GM18870 (cell line): Measurements from ENCODE around the gene LENG9.
A peak's percentile ranks its signal among the peaks of the same experiment; 100 is the strongest.
"Not testable (repeated sequence)": the region's sequence is repeated elsewhere in the genome, so short reads cannot be mapped to it uniquely, and the experiment has no call there.

Source experiments
- ATAC-seq: cut with Tn5 transposase; IDR thresholded peaks from one replicate; pipeline ENCODE4 v1.9.1; 2021; ENCODE audit warnings: moderate library complexity; ENCODE audit not compliant: unreplicated experiment

The LENG9 gene

GRCh38 chr19:54480051-54480450 lies 16.5 kb upstream of the LENG9 start:
- ATAC-seq = no peak

- no peak for ATAC-seq
Observed at GRCh38 chr19:54478677-54479266, 15.2 kb upstream of the LENG9 start.

GRCh38 chr19:54477650-54478049 lies 14.1 kb upstream of the LENG9 start:
- no peak for ATAC-seq

GRCh38 chr19:54475706-54476105 lies 12.1 kb upstream of the LENG9 start:
- ATAC-seq = no peak

GRCh38 chr19:54473892-54474372 lies 10.4 kb upstream of the LENG9 start:
- no peak for ATAC-seq

GRCh38 chr19:54473071-54473891 lies 9.7 kb upstream of the LENG9 start, which contains the start of gene CDC42EP5:
CDC42EP5 (minus strand) TSS chr19:54473296; CDS start chr19:54465547, 7,749 bp downstream.
- no peak for ATAC-seq

GRCh38 chr19:54470991-54471782 lies 7.6 kb upstream of the LENG9 start:
- ATAC-seq = no peak

GRCh38 chr19:54470276-54470887 lies 6.8 kb upstream of the LENG9 start:
- ATAC-seq = no peak

- no peak for ATAC-seq
Observed at GRCh38 chr19:54469496-54469934, 5.9 kb upstream of the LENG9 start.

GRCh38 chr19:54466110-54466480 lies 2.5 kb upstream of the LENG9 start:
- ATAC-seq = not testable (repeated sequence)

GRCh38 chr19:54465426-54466109 lies 2.0 kb upstream of the LENG9 start:
- no peak for ATAC-seq

- ATAC-seq = peak; percentile 25
Observed at GRCh38 chr19:54464630-54465425, 1.2 kb upstream of the LENG9 start.

GRCh38 chr19:54464044-54464629 lies 559 bp upstream of the LENG9 start:
- peak; percentile 63 for ATAC-seq

- ATAC-seq = no peak
Observed at GRCh38 chr19:54462655-54463530, 685 bp downstream of the LENG9 start.

- ATAC-seq = no peak
Observed at GRCh38 chr19:54462047-54462654, 1.4 kb downstream of the LENG9 start.

- no peak for ATAC-seq
Observed at GRCh38 chr19:54461613-54462012, 2.0 kb downstream of the LENG9 start.

- no peak for ATAC-seq
Observed at GRCh38 chr19:54461210-54461609, 2.4 kb downstream of the LENG9 start.
